DND-41 (cell line): ENCODE results near the gene LRG1.

Experiments used
- EZH2 ChIP-seq: IDR thresholded peaks from 3 replicates; pipeline ENCODE4 v1.6.1; 2012; ENCODE audit warnings: borderline replicate concordance, low read depth, mild to moderate bottlenecking, moderate library complexity, low read length, inconsistent platforms; ENCODE audit not compliant: severe bottlenecking
- TF ChIP-seq, protein P1 (sequence below): IDR thresholded peaks from 2 replicates; pipeline ENCODE4 v1.5.1; 2012; ENCODE audit warnings: borderline replicate concordance, low read length, moderate library complexity, mild to moderate bottlenecking; ENCODE audit not compliant: poor library complexity, severe bottlenecking; ENCODE audit errors: extremely low read depth

DNA sequence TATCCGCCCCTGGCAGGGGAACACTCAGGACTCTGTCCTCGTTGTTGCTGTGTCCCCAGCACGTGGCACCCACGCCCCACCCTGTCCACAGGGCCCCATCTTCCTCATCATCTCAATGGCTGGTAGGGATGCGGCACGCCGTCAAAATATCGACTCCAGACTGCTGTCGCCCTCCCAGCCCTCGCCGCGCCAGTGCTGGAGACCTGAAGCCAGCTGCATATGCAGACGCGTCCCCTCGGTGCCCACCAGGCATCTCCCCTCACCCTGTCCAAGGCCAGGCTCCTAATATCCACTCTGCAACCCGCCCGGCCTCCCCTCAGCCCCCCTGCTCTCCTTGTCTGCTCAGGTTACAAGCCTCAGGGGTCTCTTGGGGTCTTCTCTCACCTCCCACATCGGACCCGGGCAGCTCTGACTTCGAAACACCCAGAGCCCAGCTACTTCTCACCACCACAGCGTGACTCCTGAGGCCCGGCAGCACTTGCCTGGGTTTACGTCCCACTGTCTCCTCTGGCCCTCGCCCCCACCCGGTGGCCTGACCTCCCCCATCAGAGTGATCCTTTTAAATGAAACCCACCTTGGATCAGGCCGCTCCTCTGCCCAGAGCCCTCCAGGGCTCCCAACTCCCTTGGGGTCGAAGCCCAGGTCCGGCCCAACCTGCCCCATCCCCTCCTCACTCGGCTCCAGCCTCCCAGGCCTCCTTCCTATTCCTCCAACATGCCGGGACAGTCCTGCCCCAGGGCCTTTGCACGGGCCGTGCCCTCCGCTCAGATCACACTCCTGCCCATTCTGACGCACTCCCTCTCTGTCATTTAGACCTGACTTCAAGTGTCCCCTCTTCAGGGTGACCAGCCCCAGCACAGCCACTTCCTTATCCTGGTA is 34.0 kb downstream of the LRG1 start:
- TF ChIP-seq, protein P1, sequence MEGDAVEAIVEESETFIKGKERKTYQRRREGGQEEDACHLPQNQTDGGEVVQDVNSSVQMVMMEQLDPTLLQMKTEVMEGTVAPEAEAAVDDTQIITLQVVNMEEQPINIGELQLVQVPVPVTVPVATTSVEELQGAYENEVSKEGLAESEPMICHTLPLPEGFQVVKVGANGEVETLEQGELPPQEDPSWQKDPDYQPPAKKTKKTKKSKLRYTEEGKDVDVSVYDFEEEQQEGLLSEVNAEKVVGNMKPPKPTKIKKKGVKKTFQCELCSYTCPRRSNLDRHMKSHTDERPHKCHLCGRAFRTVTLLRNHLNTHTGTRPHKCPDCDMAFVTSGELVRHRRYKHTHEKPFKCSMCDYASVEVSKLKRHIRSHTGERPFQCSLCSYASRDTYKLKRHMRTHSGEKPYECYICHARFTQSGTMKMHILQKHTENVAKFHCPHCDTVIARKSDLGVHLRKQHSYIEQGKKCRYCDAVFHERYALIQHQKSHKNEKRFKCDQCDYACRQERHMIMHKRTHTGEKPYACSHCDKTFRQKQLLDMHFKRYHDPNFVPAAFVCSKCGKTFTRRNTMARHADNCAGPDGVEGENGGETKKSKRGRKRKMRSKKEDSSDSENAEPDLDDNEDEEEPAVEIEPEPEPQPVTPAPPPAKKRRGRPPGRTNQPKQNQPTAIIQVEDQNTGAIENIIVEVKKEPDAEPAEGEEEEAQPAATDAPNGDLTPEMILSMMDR, result no peak
- TF ChIP-seq EZH2, result no peak
